Skeletal muscle tissue (tissue), 4 donors: Measurements from ENCODE around the gene TYROBP. TPM values are rescaled to one million over a fixed set of nuclear protein-coding genes. Genes with fewer than 3 reads are reported as not detected.
"Not testable (repeated sequence)": the region's sequence is repeated elsewhere in the genome, so short reads cannot be mapped to it uniquely, and the experiment has no call there.

ENCODE experiments used
- H3K27ac ChIP-seq: one replicate; pipeline ENCODE4 v1.7.0; 2013; ENCODE audit warnings: mild to moderate bottlenecking, low read depth, low read length, inconsistent platforms
- H3K27me3 ChIP-seq, 3 donors: one replicate each; pipeline ENCODE4 v1.7.0; 2013; ENCODE audit warnings: low read length in 3 of 3; ENCODE audit not compliant: control insufficient read depth in 3 of 3, insufficient read depth in 3 of 3
- H3K36me3 ChIP-seq, 3 donors: one replicate each; pipeline ENCODE4 v1.7.0; 2013; ENCODE audit warnings: low read length in 3 of 3; ENCODE audit not compliant: control insufficient read depth in 3 of 3, insufficient read depth in 3 of 3
- H3K4me1 ChIP-seq, 3 donors: one replicate each; pipeline ENCODE4 v1.7.0; 2013; ENCODE audit warnings: low read length in 3 of 3, mild to moderate bottlenecking in 3 of 3; ENCODE audit not compliant: control insufficient read depth in 3 of 3, insufficient read depth in 3 of 3
- H3K4me3 ChIP-seq, 3 donors: one replicate each; pipeline ENCODE4 v1.7.0; 2013; ENCODE audit warnings: low read length in 3 of 3
- H3K9ac ChIP-seq, 3 donors: one replicate each; pipeline ENCODE4 v1.7.0; 2013; ENCODE audit warnings: low read length in 3 of 3, mild to moderate bottlenecking in 3 of 3, moderate library complexity in 2 of 3, low read depth in 1 of 3
- H3K9me3 ChIP-seq, 3 donors: one replicate each; pipeline ENCODE4 v1.7.0; 2013; ENCODE audit warnings: low read length in 3 of 3; ENCODE audit not compliant: control insufficient read depth in 3 of 3
- total RNA-seq: library from RNA; depleted of rRNA; stranded (reverse); fragments of >200 nt; gene quantifications from one replicate; pipeline ENCODE4 v1.2.3, GENCODE V29; 2014
- donor health status: Osteomylitis.

The TYROBP gene
- total RNA-seq, 1 donor from 2014 or later: 9.9 TPM

DNA sequence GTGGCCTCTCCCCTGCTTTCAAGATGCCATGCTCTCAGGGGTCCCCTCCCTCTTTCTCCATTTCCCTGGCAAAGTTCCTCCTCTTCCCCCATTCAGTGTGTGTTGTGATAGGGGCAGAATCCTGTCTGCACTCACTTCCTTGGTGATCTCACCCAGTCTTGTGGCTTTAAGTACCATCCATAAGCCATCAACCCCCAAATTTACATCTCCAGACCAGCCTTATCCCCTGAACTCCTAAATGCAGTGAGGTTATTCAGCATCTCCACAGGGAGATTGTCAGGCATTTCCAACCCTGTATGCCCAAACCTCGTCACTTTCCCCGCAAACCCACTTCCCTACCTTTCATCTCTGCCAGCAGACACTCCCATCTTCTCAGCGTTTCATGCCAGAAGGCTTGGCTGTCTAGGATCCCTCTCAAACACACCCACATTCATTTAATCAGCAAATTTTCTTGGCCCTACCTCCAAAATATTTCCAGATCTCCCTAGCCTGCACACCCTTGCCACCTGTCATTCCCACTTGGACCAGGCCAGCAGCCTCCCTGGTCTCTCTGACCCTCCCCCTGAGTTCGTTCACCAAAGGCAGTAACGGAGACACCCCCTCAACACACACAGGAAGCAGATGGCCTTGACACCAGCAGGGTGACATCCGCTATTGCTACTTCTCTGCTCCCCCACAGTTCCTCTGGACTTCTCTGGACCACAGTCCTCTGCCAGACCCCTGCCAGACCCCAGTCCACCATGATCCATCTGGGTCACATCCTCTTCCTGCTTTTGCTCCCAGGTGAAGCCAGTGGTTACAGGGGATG is 6.0 kb downstream of the TYROBP start, which contains the start of gene HCST:
TSS of gene HCST (plus strand) at position 676 of the 808 bp plus-strand sequence. CDS start at position 741, 65 bp downstream.
- peak within 1 kb of the TSS in 1 of 3 donors; percentile 53 for H3K9ac ChIP-seq
- peak within 1 kb of the TSS; percentile 60 for H3K27ac ChIP-seq
- H3K9me3 ChIP-seq: no peaks in the 10 kb centered on the region
- peak within 1 kb of the TSS in 2 of 3 donors; percentile 38 to 40 for H3K4me3 ChIP-seq
- peaks cover 6 to 17% (median 15%) of the 10 kb centered on the region in 3 donors for H3K4me1 ChIP-seq
- peaks cover 0 to 23% (median 6%) of the 10 kb centered on the region in 3 donors for H3K27me3 ChIP-seq
- no peaks in the 10 kb centered on the region for H3K36me3 ChIP-seq

DNA sequence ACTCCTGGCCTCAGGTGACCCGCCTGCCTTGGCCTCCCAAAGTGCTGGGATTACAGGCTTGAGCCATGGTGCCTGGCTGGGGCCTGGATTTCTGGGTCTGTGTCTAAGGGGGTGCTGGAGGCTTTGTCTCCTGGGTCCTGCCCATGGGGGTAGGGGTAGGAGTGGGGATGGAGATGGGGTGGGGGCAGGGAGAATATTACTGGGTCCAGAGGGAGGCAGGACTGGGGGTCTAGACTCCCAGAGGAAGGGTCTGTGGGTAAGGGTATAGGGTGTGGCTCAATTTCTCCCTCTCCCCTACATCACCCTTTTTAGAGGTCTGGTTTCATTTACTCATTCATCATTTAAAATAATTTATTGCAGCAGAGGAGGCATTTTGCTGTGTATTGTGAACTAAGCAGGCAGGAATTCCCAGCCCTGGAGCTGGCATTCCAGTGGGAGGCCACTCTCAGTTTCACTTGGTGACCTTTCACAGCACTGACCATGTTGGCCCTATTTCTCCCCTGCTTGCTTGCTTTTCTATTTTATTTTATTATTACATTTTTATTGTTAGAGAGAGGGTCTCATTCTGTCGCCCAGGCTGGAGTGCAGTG is 6.9 kb downstream of the TYROBP start:
- Histone ChIP-seq H3K9me3 (no peaks in the 10 kb centered on the region), H3K4me3 (peak overlapping the region in 1 of 3 donors; percentile 72), H3K27me3 (peaks cover 0 to 23% (median 6%) of the 10 kb centered on the region in 3 donors), H3K36me3 (peaks cover 0 to 2% (median 0%) of the 10 kb centered on the region in 3 donors), H3K9ac (peak overlapping the region in 1 of 3 donors; percentile 73), H3K4me1 (peaks cover 6 to 17% (median 15%) of the 10 kb centered on the region in 3 donors), H3K27ac (no peak overlapping the region)

DNA sequence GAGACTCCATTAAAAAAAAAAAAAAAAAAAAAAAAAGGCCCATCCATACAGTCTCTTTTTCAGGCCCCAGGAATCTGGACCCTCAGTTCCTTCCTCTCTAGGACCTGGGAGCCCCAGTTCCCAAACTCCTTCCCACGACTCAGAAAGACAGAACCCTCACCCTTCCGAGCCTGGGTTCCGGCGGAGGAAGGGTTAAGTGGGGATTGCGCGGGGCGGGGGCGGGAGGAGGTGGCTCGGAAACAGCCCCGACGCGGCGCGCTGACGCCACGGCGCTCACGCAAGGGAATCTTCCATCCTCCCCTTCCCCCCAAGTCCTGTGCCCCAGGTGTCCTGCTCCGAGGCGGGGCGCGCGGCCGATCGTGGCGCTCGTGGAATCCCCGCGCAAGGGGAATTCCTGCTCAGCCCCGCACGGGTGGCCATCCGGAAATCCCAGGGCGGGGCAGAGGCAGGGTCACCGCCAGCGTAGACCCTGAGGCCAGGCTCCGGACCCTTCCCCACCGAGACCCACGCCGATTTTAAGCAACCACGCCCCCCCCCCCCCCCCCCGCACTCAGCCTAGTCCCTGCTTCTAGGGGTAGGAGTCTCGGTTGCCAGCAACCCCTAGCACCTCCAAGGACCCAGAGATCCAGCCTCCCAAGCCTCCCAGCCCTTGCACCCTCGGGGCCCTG is 8.4 kb downstream of the TYROBP start:
- Histone ChIP-seq H3K4me1 (peaks cover 6 to 17% (median 15%) of the 10 kb centered on the region in 3 donors), H3K9ac (peak overlapping the region; percentile 70 to 73 (median 72)), H3K27me3 (peaks cover 0 to 23% (median 6%) of the 10 kb centered on the region in 3 donors), H3K36me3 (peaks cover 0 to 12% (median 3%) of the 10 kb centered on the region in 3 donors), H3K9me3 (no peaks in the 10 kb centered on the region), H3K27ac (peak overlapping the region; percentile 64), H3K4me3 (peak overlapping the region; percentile 72 to 82 (median 78))

DNA sequence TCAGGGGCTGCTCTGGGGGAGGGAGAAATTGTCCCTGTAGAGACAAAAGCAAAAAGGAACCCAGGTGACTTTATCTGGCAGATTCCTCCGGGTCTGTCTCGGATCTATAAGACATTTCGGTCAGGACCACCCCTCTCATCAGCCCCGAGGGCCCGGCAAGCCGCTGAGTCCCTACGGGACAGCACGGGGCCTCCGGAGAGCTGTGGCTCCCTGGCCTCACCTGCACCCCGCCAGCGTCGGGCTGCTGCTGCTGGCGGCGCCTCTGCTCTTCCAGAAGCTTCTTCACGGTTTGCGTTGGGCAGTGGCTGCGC is 9.6 kb downstream of the TYROBP start:
- peaks cover 0 to 23% (median 3%) of the 10 kb centered on the region in 3 donors for H3K27me3 ChIP-seq
- peak overlapping the region; percentile 64 for H3K27ac ChIP-seq
- peaks cover 6 to 17% (median 15%) of the 10 kb centered on the region in 3 donors for H3K4me1 ChIP-seq
- peak overlapping the region; percentile 65 to 72 (median 71) for H3K9ac ChIP-seq
- no peaks in the 10 kb centered on the region for H3K9me3 ChIP-seq
- H3K36me3 ChIP-seq: peaks cover 0 to 12% (median 3%) of the 10 kb centered on the region in 3 donors
- peak overlapping the region; percentile 72 to 82 (median 78) for H3K4me3 ChIP-seq

DNA sequence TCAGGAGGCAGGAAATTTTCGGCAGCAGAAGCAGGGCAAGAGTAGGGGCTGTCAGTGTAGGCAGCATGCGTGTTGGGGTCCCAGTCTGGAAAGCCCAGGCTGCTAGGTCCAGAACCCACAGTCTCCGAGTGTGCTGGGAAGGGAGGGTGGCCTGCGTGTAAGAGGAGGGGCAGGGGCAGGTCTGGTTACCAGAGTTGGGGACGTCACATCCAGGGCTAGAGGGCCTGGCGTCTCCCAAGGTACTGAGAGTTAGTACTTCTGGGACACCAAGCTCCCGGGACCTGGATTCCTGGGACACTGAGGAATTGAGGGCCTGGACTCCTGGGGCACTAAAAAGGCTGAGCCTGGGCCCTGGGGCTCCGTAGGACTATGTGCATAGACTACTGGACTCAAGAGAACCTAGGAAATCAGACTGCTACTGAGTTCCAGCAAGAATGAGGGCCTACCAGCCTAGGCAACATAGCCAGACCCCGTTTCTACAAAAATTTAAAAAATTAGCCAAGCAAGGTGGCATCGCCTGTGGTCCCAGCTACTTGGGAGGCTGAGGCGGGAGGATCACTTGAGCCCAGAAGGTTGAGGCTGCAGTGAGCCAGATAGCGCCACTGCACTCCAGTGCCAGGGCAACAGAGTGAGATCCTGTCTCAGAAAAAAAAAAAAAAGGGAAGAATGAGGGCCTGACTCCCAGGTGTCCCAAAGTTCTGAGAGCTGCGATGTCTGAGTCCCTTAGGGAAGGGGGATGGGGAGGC is 10.2 kb downstream of the TYROBP start:
- peak overlapping the region in 2 of 3 donors; percentile 71 to 72 for H3K9ac ChIP-seq
- H3K36me3 ChIP-seq: peaks cover 0 to 12% (median 3%) of the 10 kb centered on the region in 3 donors
- peak overlapping the region; percentile 48 to 78 (median 72) for H3K4me3 ChIP-seq
- no peaks in the 10 kb centered on the region for H3K9me3 ChIP-seq
- H3K27me3 ChIP-seq: peaks cover 0 to 19% (median 3%) of the 10 kb centered on the region in 3 donors
- peak overlapping the region; percentile 64 for H3K27ac ChIP-seq
- H3K4me1 ChIP-seq: peaks cover 6 to 17% (median 15%) of the 10 kb centered on the region in 3 donors

DNA sequence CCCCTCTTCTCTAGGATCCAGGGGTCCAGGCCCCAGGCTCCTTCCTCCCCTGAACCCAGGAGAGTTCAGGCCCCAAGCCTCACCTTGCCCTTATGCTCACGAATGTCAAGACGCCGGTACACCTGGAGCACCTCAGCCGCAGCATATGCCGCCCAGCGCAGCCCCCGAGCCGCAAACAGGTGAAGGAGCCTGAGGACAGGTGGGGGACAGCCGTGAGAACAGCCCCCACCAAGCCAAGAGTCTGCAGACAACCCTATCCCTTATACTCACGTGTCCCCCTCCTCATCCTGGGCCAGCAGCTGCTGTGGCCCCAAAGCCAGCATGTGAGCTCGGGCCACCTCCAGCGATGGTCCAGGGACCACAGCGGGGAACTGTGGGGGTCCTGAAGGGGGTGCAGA is 11.5 kb downstream of the TYROBP start:
- Histone ChIP-seq H3K27me3 (peaks cover 0 to 9% (median 3%) of the 10 kb centered on the region in 3 donors), H3K36me3 (peaks cover 0 to 14% (median 3%) of the 10 kb centered on the region in 3 donors), H3K9ac (no peak overlapping the region), H3K4me1 (peaks cover 6 to 17% (median 15%) of the 10 kb centered on the region in 3 donors), H3K4me3 (no peak overlapping the region), H3K27ac (no peak overlapping the region), H3K9me3 (no peaks in the 10 kb centered on the region)

DNA sequence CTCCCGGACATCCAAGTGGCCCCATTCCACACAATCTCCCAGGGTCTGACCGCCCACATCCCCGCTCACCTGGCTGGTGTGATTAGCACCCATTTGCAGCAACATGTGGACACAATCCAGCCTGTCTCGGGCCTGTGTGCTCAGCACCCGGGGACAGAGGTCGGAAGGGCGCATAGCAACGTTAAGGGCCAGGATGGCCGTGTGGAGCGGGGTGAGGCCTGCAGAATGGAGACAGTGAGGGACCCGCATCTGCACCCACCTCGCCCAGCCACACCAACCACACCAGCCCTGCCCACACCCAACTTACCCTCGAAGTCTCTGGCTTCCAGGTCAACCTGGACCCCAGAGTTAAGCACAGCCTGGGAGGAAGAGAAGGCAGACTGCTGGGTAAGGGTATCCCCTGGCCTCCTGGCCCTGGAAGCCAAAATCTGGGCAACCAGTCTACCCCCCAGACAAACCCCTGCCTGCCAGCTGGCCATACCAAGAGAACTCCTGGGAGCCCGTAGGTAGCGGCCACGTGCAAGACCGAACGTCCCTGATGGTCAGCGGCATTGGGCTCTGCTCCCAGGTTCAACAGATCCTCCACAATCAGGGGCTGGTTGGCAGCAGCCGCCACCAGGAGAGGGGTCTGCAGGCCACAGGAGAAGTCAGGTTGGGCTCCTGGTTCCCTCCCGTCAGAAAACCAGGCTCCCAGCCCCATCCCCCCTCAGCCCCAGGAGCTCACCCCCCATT is 12.0 kb downstream of the TYROBP start:
- Histone ChIP-seq H3K27ac (no peak overlapping the region), H3K36me3 (peaks cover 0 to 14% (median 3%) of the 10 kb centered on the region in 3 donors), H3K4me3 (no peak overlapping the region), H3K4me1 (peaks cover 6 to 17% (median 15%) of the 10 kb centered on the region in 3 donors), H3K9me3 (no peaks in the 10 kb centered on the region), H3K9ac (no peak overlapping the region), H3K27me3 (peaks cover 0 to 9% (median 3%) of the 10 kb centered on the region in 3 donors)

DNA sequence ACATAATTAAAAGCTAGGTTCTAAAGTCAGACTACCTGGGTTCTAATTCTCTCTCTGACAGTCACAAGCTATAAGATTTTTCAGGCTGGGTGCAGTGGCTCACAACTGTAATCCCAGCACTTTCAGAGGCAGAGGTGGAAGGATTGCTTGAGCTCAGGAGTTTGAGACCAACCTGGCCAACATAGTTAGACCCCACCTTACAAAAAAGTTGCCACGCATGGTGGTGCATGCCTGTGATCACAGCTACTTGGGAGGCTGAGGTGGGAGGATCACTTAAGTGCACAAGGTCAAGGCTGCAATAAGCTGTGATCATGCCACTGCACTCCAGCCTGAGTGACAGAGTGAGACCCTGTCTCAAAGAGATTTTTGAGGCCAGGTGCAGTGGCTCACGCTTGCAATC is 13.8 kb downstream of the TYROBP start:
- Histone ChIP-seq H3K9me3 (no peaks in the 10 kb centered on the region), H3K27ac (no peak overlapping the region), H3K4me3 (no peak overlapping the region), H3K27me3 (peaks cover 0 to 9% (median 3%) of the 10 kb centered on the region in 3 donors), H3K36me3 (peaks cover 4 to 14% (median 8%) of the 10 kb centered on the region in 3 donors), H3K9ac (no peak overlapping the region), H3K4me1 (peaks cover 6 to 11% (median 11%) of the 10 kb centered on the region in 3 donors)

DNA sequence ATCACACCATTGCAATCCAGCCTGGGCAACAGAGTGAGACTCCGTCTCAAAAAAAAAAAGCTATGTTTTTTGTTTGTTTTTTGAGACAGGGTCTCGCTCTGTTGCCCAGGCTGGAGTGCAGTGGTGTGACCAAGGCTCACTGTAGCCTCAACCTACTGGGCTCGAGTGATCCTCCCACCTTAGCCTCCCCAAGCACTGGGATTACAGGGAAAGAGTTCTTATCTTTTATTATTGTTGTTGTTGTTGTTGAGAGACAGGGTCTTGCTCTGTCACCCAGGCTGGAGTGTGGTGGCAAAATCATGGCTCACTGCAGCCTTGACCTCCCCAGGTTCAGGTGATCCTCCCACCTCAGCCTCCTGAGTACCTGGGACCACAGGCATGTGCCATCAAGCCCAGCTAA is 16.3 kb downstream of the TYROBP start:
- H3K9me3 ChIP-seq, H3K4me1 ChIP-seq, H3K4me3 ChIP-seq, H3K27ac ChIP-seq, H3K9ac ChIP-seq, H3K27me3 ChIP-seq: not testable (repeated sequence)
- H3K36me3 ChIP-seq: peaks cover 4 to 24% (median 14%) of the 10 kb centered on the region in 3 donors
